WI38 (cell line): Measurements from ENCODE around the gene NUFIP1.
"Not testable (repeated sequence)": the region's sequence is repeated elsewhere in the genome, so short reads cannot be mapped to it uniquely, and the experiment has no call there.

Experiments used
- H3K4me3 ChIP-seq: 2 replicates; pipeline ENCODE4 v1.5.1; 2011; ENCODE audit warnings: low read depth, mild to moderate bottlenecking, control low read depth, low read length
- TF ChIP-seq, protein P1 (sequence below): IDR thresholded peaks from 2 replicates; pipeline ENCODE4 v1.5.1; 2012; ENCODE audit warnings: low read depth, mild to moderate bottlenecking, control low read depth, low read length

Gene NUFIP1

GRCh38 chr13:44989071-44989889 lies at the start of gene NUFIP1, which contains the start of gene GPALPP1:
Gene NUFIP1 (minus strand): TSS chr13:44989471. CDS start chr13:44989436, 35 bp downstream.
Gene GPALPP1 (plus strand): TSS chr13:44989538. CDS start chr13:44989655, 117 bp downstream.
- peak within 1 kb of the TSS; percentile 98 for H3K4me3 ChIP-seq
- TF ChIP-seq, protein P1, sequence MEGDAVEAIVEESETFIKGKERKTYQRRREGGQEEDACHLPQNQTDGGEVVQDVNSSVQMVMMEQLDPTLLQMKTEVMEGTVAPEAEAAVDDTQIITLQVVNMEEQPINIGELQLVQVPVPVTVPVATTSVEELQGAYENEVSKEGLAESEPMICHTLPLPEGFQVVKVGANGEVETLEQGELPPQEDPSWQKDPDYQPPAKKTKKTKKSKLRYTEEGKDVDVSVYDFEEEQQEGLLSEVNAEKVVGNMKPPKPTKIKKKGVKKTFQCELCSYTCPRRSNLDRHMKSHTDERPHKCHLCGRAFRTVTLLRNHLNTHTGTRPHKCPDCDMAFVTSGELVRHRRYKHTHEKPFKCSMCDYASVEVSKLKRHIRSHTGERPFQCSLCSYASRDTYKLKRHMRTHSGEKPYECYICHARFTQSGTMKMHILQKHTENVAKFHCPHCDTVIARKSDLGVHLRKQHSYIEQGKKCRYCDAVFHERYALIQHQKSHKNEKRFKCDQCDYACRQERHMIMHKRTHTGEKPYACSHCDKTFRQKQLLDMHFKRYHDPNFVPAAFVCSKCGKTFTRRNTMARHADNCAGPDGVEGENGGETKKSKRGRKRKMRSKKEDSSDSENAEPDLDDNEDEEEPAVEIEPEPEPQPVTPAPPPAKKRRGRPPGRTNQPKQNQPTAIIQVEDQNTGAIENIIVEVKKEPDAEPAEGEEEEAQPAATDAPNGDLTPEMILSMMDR, result 0 out of 2 replicates have a peak, but pooled peaks have one; percentile 6

DNA sequence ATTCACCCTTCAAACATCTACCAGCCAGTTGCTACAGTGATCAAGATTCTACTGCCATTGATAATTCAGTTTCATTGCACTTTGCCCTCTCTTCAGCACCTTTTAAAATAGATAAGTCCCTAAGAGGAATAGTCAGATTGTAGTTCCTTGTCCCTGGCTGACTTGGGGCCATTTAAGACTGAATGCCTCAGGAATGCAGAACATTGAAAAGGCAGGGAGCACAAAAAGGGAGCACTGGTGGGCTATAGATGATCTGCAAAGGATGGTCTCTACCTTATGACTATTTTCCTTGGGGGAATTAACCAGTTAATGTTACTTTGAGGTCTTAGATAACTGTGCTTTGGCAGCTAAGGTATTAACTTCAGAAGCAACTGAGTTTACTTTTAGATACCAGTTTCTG lies 46.9 kb upstream of the NUFIP1 start:
- H3K4me3 ChIP-seq, result no peak overlapping the region
- TF ChIP-seq, protein P1, result no peak

DNA sequence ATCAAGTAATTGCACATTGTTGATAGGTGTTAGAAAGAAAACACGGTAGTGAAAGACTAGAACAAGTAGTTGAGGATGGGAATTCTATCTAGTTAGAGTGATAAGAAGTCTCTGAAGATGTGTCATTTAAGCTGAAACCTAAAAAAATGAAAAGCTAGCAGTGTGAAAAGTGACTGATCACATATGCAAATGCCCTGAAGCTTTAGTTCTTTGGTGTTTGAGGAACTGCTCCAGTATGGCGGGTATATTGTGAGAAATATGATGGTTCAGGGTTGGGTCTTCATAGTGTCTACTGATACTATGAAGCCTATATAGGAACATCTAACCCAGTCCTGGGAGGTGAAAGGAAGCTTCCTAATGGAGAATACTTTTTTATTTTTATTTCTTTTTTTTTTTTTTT lies 45.1 kb upstream of the NUFIP1 start:
- TF ChIP-seq, protein P1, result no peak
- H3K4me3 ChIP-seq, result no peak overlapping the region

- TF ChIP-seq, protein P1, result no peak
- H3K4me3 ChIP-seq, result no peak overlapping the region
These were observed 35.6 kb upstream of the NUFIP1 start for GRCh38 chr13:45024847-45025246.

DNA sequence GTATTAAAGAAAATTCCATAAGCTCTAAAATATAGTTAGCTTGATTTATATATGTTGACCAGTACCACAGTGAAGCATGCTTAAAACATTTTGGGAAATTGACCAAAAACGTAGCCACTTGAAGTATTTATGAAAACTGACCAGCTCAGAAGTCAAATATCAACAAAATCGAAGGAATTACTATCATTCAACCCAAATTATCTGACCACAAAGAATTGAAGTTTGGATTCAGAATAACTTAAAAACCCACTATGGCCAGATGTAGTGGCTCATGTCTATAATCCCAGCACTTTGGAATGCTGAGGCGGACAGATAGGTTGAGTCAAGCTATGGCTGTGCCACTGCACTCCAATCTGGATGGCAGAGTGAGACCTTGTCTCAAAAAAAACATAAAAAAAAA lies 32.0 kb upstream of the NUFIP1 start:
- TF ChIP-seq, protein P1, result no peak

DNA sequence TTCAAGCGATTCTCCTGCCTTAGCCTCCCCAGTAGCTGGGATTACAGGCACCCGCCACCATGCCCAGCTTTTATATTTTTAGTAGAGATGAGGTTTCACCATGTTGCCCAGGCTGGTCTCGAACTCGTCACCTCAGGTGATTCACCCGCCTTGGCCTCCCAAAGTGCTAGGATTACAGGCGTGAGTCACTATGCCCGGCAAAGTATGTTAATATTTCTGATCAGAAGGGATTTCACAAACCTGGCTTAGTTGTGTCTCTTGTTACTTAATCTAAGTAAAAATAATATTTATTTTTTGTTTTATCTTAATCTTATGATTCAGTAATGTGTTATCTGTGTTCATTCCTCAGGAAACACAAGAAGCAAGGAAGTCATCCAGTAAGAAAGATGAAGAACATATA lies 30.7 kb upstream of the NUFIP1 start:
- H3K4me3 ChIP-seq, result not testable (repeated sequence)

More for the DNA sequence above, 32.0 kb upstream of the NUFIP1 start:
- no peak overlapping the region for H3K4me3 ChIP-seq

DNA sequence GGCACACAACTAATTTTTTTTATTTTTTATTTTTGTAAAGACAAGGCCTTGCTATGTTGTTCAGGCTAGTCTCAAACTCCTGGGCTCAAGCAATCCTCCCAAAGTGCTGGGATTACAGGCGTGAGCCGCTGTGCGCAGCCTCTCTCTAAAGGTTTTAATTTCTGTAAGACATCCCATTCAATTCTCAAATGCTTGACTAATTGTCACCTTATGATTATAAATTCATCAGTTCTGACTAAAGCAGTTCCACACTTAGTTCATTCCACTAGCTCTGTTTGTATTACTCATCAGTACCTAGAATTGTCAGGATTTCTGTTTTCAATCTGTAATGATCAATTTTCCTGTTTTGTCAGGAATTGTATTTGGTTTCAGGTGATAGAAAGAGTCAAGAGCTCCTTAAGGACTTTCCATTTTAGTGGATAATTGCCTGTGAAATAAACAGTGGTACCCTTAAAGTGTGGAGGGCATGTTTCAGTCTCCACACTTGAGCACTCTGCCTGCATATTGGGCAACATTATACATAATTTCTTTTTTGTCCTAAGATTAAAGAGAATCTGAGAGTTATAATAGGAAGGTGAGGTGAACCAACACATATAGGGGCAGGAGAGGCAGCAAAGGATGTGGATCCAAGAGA lies 27.6 kb upstream of the NUFIP1 start:
- no peak overlapping the region for H3K4me3 ChIP-seq
- TF ChIP-seq, protein P1, result no peak
